ENCODE results near the gene PTPRR. TPM values are rescaled to one million over a fixed set of nuclear protein-coding genes. Genes with fewer than 3 reads are reported as not detected.

Gene PTPRR
- total RNA-seq, 2 experiments from 2014 or later = not detected

- BruUV-seq (replicated peaks) = no TSS peak
- intact Hi-C loops (cut with micrococcal nuclease; ENCODE audit: unreplicated experiment) = no loop called here
- H3K4me3 ChIP-seq (ENCODE audit: low read depth, low read length, poor library complexity, severe bottlenecking) = no peak overlapping the region
- H3K36me3 ChIP-seq (ENCODE audit: insufficient read depth, low read length) = no peaks in the 10 kb centered on the region
- H4K20me1 ChIP-seq (ENCODE audit: insufficient read depth, low read length) = no peaks in the 10 kb centered on the region
- ChIA-PET POLR2A (no interaction called here), CTCF (ENCODE audit: unreplicated experiment) (no interaction called here)
- H2AFZ ChIP-seq (ENCODE audit: low read length) = no peak overlapping the region
- no peaks in the 10 kb centered on the region for H3K79me2 ChIP-seq (ENCODE audit: insufficient read depth, low read depth, low read length)
- H3K9me3 ChIP-seq (ENCODE audit: low read length) = no peaks in the 10 kb centered on the region
- DNase-seq (ENCODE audit: low spot score) = no peak
- no peak overlapping the region for H3K27ac ChIP-seq (ENCODE audit: low read depth, low read length, poor library complexity, severe bottlenecking)
- TF ChIP-seq CTCF (conservative IDR thresholded peaks at IDR 0.05; ENCODE audit: low read length) = no peak
- TF ChIP-seq EZH2phosphoT487 (IDR thresholded peaks at IDR 0.05; ENCODE audit: borderline replicate concordance, low read depth, low read length) = no peak
- no peaks in the 10 kb centered on the region for H3K9me2 ChIP-seq (ENCODE audit: insufficient read depth, low read length)
- no peak overlapping the region for H3K4me2 ChIP-seq (ENCODE audit: low read length)
- no peaks in the 10 kb centered on the region for H3K4me1 ChIP-seq (ENCODE audit: insufficient read depth, low read length, poor library complexity, severe bottlenecking)
These were observed 272.3 kb downstream of the PTPRR start for GRCh38 chr12:70648191-70648590.

- H3K27ac ChIP-seq (ENCODE audit: low read depth, low read length, poor library complexity, severe bottlenecking) = no peak overlapping the region
- H2AFZ ChIP-seq (ENCODE audit: low read length) = no peak overlapping the region
- no peaks in the 10 kb centered on the region for H4K20me1 ChIP-seq (ENCODE audit: insufficient read depth, low read length)
- intact Hi-C loops (cut with micrococcal nuclease; ENCODE audit: unreplicated experiment) = no loop called here
- DNase-seq (ENCODE audit: low spot score) = no peak
- CTCF ChIA-PET (ENCODE audit: unreplicated experiment) = no interaction called here
- no peaks in the 10 kb centered on the region for H3K36me3 ChIP-seq (ENCODE audit: insufficient read depth, low read length)
- POLR2A ChIA-PET = interaction anchor here (0.6 kb wide), 1 partner anchor 244 kb away, joined by 3 read pairs; no protein-coding TSS in a partner anchor
- H3K4me1 ChIP-seq (ENCODE audit: insufficient read depth, low read length, poor library complexity, severe bottlenecking) = no peaks in the 10 kb centered on the region
- BruUV-seq (replicated peaks) = no TSS peak
- no peak overlapping the region for H3K4me3 ChIP-seq (ENCODE audit: low read depth, low read length, poor library complexity, severe bottlenecking)
- no peaks in the 10 kb centered on the region for H3K79me2 ChIP-seq (ENCODE audit: insufficient read depth, low read depth, low read length)
- no peaks in the 10 kb centered on the region for H3K9me2 ChIP-seq (ENCODE audit: insufficient read depth, low read length)
- H3K9me3 ChIP-seq (ENCODE audit: low read length) = no peaks in the 10 kb centered on the region
- TF ChIP-seq EZH2phosphoT487 (IDR thresholded peaks at IDR 0.05; ENCODE audit: borderline replicate concordance, low read depth, low read length) (no peak), CTCF (conservative IDR thresholded peaks at IDR 0.05; ENCODE audit: low read length) (no peak)
- no peak overlapping the region for H3K4me2 ChIP-seq (ENCODE audit: low read length)
These were observed 273.7 kb downstream of the PTPRR start for GRCh38 chr12:70646850-70647249.

GRCh38 chr12:70645494-70646317 lies 274.8 kb downstream of the PTPRR start:
- TF ChIP-seq CTCF (conservative IDR thresholded peaks at IDR 0.05; ENCODE audit: low read length) = no peak
- no peak for TF ChIP-seq EZH2phosphoT487 (IDR thresholded peaks at IDR 0.05; ENCODE audit: borderline replicate concordance, low read depth, low read length)
- no peak for DNase-seq (ENCODE audit: low spot score)
- Histone ChIP-seq H3K36me3 (ENCODE audit: insufficient read depth, low read length) (no peaks in the 10 kb centered on the region), H3K4me2 (ENCODE audit: low read length) (no peak overlapping the region), H3K4me3 (ENCODE audit: low read depth, low read length, poor library complexity, severe bottlenecking) (no peak overlapping the region), H3K9me3 (ENCODE audit: low read length) (no peaks in the 10 kb centered on the region), H3K79me2 (ENCODE audit: insufficient read depth, low read depth, low read length) (no peaks in the 10 kb centered on the region), H3K9me2 (ENCODE audit: insufficient read depth, low read length) (no peaks in the 10 kb centered on the region), H2AFZ (ENCODE audit: low read length) (no peak overlapping the region), H3K4me1 (ENCODE audit: insufficient read depth, low read length, poor library complexity, severe bottlenecking) (no peaks in the 10 kb centered on the region), H3K27ac (ENCODE audit: low read depth, low read length, poor library complexity, severe bottlenecking) (no peak overlapping the region), H4K20me1 (ENCODE audit: insufficient read depth, low read length) (no peaks in the 10 kb centered on the region)
- CTCF ChIA-PET (ENCODE audit: unreplicated experiment) = no interaction called here
- intact Hi-C loops (cut with micrococcal nuclease; ENCODE audit: unreplicated experiment) = no loop called here
- BruUV-seq (replicated peaks) = no TSS peak
- POLR2A ChIA-PET = no interaction called here
